CD4-positive, alpha-beta T cell treated with Interleukin-2 at 100 ng/mL for 4 hours (primary cell): ENCODE measurements around the gene PRDX6.
"Not testable (repeated sequence)": the region's sequence is repeated elsewhere in the genome, so short reads cannot be mapped to it uniquely, and the experiment has no call there.

Experiments
- DNase-seq: peaks from one replicate; pipeline ENCODE4 v3.0.0-alpha.2; 2020; ENCODE audit warnings: low spot score

Gene PRDX6

GRCh38 chr1:173499729-173500128, 22.6 kb downstream of the PRDX6 start:
- no peak for DNase-seq

- DNase-seq: no peak
These were observed 25.0 kb downstream of the PRDX6 start for GRCh38 chr1:173502104-173502503.

GRCh38 chr1:173503391-173503790, 26.3 kb downstream of the PRDX6 start:
- DNase-seq: no peak

- DNase-seq: no peak
These were observed 27.1 kb downstream of the PRDX6 start for GRCh38 chr1:173504268-173504667.

- DNase-seq: no peak
These were observed 28.3 kb downstream of the PRDX6 start for GRCh38 chr1:173505391-173505790.

- no peak for DNase-seq
These were observed 29.3 kb downstream of the PRDX6 start for GRCh38 chr1:173506437-173506836.

GRCh38 chr1:173507205-173507846, 30.2 kb downstream of the PRDX6 start:
- DNase-seq: no peak

GRCh38 chr1:173507847-173508209, 30.7 kb downstream of the PRDX6 start:
- no peak for DNase-seq

GRCh38 chr1:173508541-173508940, 31.4 kb downstream of the PRDX6 start:
- DNase-seq: no peak

GRCh38 chr1:173509797-173510196, 32.7 kb downstream of the PRDX6 start:
- no peak for DNase-seq

- not testable (repeated sequence) for DNase-seq
These were observed 37.4 kb downstream of the PRDX6 start for GRCh38 chr1:173514503-173514902.

GRCh38 chr1:173520799-173521198, 43.7 kb downstream of the PRDX6 start:
- no peak for DNase-seq

- no peak for DNase-seq
These were observed 46.2 kb downstream of the PRDX6 start for GRCh38 chr1:173523329-173523728.

- no peak for DNase-seq
These were observed 48.8 kb downstream of the PRDX6 start for GRCh38 chr1:173525926-173526325.

GRCh38 chr1:173527151-173527826, 50.2 kb downstream of the PRDX6 start:
- no peak for DNase-seq

- no peak for DNase-seq
These were observed 52.0 kb downstream of the PRDX6 start for GRCh38 chr1:173529106-173529505.

- no peak for DNase-seq
These were observed 53.9 kb downstream of the PRDX6 start for GRCh38 chr1:173530795-173531693.

GRCh38 chr1:173532237-173532636, 55.1 kb downstream of the PRDX6 start:
- no peak for DNase-seq

- no peak for DNase-seq
These were observed 59.1 kb downstream of the PRDX6 start for GRCh38 chr1:173536223-173536622.
